Breast epithelium (tissue), 4 donors: Measurements from ENCODE around the gene PFN1. TPM values are rescaled to one million over a fixed set of nuclear protein-coding genes. Genes with fewer than 3 reads are reported as not detected.

Experiments
- DNase-seq, 2 donors: peaks; one replicate each; pipeline ENCODE4 v3.0.0-alpha.2; 2019; ENCODE audit warnings: low spot score in 2 of 2
- H3K27ac ChIP-seq, 2 donors: fragments of 200-600 bp; sonication (generic) in 1 of 2; one replicate each; pipeline ENCODE4 v1.5.1; 2016 to 2019; ENCODE audit warnings: mild to moderate bottlenecking in 1 of 2
- H3K27me3 ChIP-seq, 2 donors: fragments of 200-600 bp; sonication (generic) in 1 of 2; one replicate each; pipeline versions ENCODE4 v1.5.1 to v1.6.0; 2017 to 2019; ENCODE audit warnings: control low read depth in 1 of 2, mild to moderate bottlenecking in 1 of 2
- H3K36me3 ChIP-seq: fragments of 200-600 bp; one replicate; pipeline ENCODE4 v1.5.1; 2019
- H3K4me1 ChIP-seq, 2 donors: fragments of 200-600 bp; sonication (generic); one replicate each; pipeline ENCODE4 v1.5.1; 2016 to 2019; ENCODE audit warnings: control low read depth in 1 of 2
- H3K4me3 ChIP-seq, 3 donors: fragments of 200-600 bp; sonication (generic); 1 replicate in 2 of 3; 2 replicates in 1 of 3; pipeline ENCODE4 v1.5.1; 2016 to 2019; ENCODE audit warnings: mild to moderate bottlenecking in 3 of 3, moderate library complexity in 2 of 3
- H3K9me3 ChIP-seq, 2 donors: fragments of 200-600 bp; sonication (generic) in 1 of 2; one replicate each; pipeline ENCODE4 v1.5.1; 2016 to 2019; ENCODE audit warnings: control low read depth in 1 of 2
- POLR2A ChIP-seq: fragments of 450-650 bp; IDR thresholded peaks from one replicate; pipeline ENCODE4 v1.6.1; 2016; ENCODE audit warnings: antibody characterized with exemption, mild to moderate bottlenecking, moderate library complexity
- POLR2AphosphoS5 ChIP-seq, 3 donors: sonication (generic); formaldehyde crosslinking; IDR thresholded peaks; one replicate each; pipeline ENCODE4 v1.6.1; 2017; ENCODE audit warnings: antibody characterized with exemption in 3 of 3
- intact Hi-C: fragments of 100-400 bp; cut with DNase I; formaldehyde crosslinking; loops from one replicate; pipeline ENCODE4 v1.15.1; 2023; ENCODE audit warnings: low total_unique reads
- total RNA-seq, 3 donors: library from RNA; depleted of rRNA; stranded (reverse); fragments of >200 nt; gene quantifications; one replicate each; pipeline ENCODE4 v1.1.0, GENCODE V29; 2016
- TF ChIP-seq, protein P1 (sequence below), 3 donors: fragments of 450-650 bp; IDR thresholded peaks; one replicate each; pipeline ENCODE4 v1.5.1; 2016 to 2017; ENCODE audit warnings: antibody characterized with exemption in 3 of 3, mild to moderate bottlenecking in 3 of 3, moderate library complexity in 3 of 3

PFN1 gene
- total RNA-seq = 100 to 1,000 TPM; 290 to 487 (median 379) TPM

DNA sequence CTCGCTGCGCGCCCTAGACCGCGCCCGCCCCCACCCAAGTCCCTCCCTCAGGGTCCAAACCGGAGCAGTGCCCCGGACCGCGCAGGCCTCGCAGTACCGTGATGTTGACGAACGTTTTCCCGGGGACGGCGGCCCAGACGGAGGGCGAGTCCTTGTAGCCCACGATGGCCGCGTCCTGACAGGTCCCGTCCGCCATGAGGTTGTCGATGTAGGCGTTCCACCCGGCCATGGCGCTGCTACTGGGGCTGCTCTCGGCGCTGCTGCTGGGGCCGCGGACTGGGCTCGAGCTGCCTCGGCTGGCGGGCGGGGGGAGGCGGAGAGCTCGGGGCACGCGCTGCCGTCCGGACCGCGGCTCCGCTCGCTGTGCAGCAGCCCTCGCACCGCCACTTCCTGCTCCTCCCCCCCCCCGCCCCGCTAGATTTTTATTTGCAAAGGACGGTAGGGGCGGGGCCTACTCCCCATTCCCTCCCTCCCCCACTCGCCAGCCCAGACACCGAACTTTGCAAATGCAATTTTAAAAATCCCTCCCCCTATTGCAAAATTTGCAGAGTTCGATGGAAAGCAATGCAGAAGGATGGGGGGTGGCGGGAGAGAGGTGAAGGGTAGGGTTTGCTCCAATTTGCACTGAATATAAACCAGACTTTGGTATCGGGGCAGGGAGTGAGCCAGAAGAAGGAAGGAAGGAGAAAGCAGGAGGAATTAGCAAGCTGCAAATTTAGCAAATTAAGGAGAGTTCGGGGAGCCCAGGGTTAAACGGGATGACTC lies at the start of gene PFN1:
Gene PFN1 (minus strand): TSS at position 365 of the 765 bp plus-strand sequence. CDS start 136 bp downstream, at position 229.
- TF ChIP-seq, protein P1, sequence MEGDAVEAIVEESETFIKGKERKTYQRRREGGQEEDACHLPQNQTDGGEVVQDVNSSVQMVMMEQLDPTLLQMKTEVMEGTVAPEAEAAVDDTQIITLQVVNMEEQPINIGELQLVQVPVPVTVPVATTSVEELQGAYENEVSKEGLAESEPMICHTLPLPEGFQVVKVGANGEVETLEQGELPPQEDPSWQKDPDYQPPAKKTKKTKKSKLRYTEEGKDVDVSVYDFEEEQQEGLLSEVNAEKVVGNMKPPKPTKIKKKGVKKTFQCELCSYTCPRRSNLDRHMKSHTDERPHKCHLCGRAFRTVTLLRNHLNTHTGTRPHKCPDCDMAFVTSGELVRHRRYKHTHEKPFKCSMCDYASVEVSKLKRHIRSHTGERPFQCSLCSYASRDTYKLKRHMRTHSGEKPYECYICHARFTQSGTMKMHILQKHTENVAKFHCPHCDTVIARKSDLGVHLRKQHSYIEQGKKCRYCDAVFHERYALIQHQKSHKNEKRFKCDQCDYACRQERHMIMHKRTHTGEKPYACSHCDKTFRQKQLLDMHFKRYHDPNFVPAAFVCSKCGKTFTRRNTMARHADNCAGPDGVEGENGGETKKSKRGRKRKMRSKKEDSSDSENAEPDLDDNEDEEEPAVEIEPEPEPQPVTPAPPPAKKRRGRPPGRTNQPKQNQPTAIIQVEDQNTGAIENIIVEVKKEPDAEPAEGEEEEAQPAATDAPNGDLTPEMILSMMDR (IDR thresholded peaks at IDR 0.05) = no peak
- TF ChIP-seq POLR2A (no peak), POLR2AphosphoS5 (IDR thresholded peaks at IDR 0.05) (peak in 2 of 3 donors; percentile 66 to 85)
- intact Hi-C loops = loop anchor here (2.0 kb wide), 1 partner anchor 20 kb away; no protein-coding TSS in a partner anchor
- H3K36me3 ChIP-seq = no peaks in the 10 kb centered on the region
- peak within 1 kb of the TSS; percentile 97 to 99 for H3K27ac ChIP-seq
- H3K27me3 ChIP-seq = no peaks in the 10 kb centered on the region
- H3K4me1 ChIP-seq = peaks cover 8 to 29% of the 10 kb centered on the region in 2 donors
- peak within 1 kb of the TSS; percentile 98 to 100 (median 99) for H3K4me3 ChIP-seq
- peak; percentile 87 to 92 for DNase-seq
- no peaks in the 10 kb centered on the region for H3K9me3 ChIP-seq

DNA sequence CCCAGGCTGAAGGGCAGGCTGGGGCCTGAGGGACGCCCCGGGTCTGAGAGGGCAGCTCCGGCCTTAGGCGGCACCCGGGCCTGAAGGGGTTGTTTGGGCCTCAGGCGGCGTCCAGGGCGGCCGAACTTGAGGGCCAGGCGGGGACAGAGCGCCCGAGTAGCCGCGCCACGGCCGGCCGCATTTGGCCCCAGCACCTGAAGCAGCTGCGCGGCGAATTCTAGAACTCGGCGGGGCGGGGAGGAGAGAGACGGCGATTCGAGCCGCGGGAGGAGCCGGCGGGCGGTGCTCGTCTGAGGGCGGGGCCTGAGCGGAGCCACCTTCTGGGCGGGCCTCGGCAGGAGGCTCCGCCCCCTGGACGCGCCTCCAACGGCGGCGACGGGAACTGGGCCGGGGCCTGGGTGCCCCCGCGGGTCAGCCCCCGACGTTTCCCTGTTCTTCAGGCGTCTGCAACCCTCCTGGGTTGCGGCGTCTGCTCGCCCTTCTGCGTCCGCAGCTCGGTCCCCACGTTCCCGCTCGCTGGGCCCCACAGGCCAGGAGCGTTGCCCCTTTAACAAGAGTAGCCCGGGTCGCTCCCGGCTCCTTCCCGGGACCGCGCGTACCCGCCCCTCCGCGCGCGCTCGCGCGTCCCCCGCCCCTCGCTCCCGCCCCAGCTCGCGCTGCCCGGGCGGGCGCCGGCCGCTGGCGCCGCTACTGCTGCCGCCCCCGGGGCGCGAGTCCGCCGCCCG lies 49.1 kb upstream of the PFN1 start, which contains the start of the genes INCA1 and KIF1C:
Gene INCA1 (minus strand): TSS at position 221 of the 725 bp plus-strand sequence. CDS start 3,085 bp downstream, outside the sequence.
Gene KIF1C (plus strand): TSS at position 649 of the 725 bp plus-strand sequence. CDS start 2,297 bp downstream, outside the sequence.
- H3K9me3 ChIP-seq = no peaks in the 10 kb centered on the region
- peak; percentile 85 to 93 for DNase-seq
- intact Hi-C loops = no loop called here

DNA sequence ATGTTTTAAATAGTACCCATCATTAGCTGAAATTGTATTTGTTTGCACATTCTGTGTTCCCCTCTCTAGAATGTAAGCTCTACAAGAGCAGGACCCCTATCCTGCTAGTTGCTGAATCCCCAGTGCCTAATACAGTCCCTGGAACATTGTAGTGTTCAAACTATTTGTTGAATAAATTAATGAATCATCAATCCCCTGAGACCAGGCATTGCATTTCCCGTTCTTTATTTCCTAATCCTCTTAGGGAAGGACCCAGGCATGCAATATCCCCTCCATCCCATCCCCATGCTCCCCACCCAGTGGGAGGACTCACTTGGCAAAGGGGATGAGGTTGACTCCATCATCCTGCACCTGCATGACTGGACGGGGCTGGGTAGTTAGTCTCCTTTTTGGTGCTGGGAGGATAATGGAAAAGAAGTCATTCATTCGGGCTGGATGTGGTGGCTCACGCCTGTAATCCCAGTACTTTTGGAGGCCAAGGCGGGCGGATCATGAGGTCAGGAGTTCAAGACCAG lies 45.8 kb upstream of the PFN1 start:
- H3K4me3 ChIP-seq = no peak overlapping the region
- peaks cover 0 to 2% of the 10 kb centered on the region in 2 donors for H3K4me1 ChIP-seq
- intact Hi-C loops = no loop called here
- TF ChIP-seq POLR2AphosphoS5 (IDR thresholded peaks at IDR 0.05) (no peak), POLR2A (no peak)
- TF ChIP-seq, protein P1 (IDR thresholded peaks at IDR 0.05) = no peak
- DNase-seq = no peak
- H3K27me3 ChIP-seq = no peaks in the 10 kb centered on the region
- no peak overlapping the region for H3K27ac ChIP-seq
- no peaks in the 10 kb centered on the region for H3K36me3 ChIP-seq
- no peaks in the 10 kb centered on the region for H3K9me3 ChIP-seq

More for the DNA sequence above, 49.1 kb upstream of the PFN1 start, which contains the start of the genes INCA1 and KIF1C:
- Histone ChIP-seq H3K36me3 (no peaks in the 10 kb centered on the region), H3K27ac (peak within 1 kb of the TSS; percentile 94), H3K27me3 (no peaks in the 10 kb centered on the region), H3K4me3 (peak within 1 kb of the TSS; percentile 78 to 93 (median 88)), H3K4me1 (peaks cover 9 to 12% of the 10 kb centered on the region in 2 donors)
- peak in 1 of 3 donors; percentile 61 for TF ChIP-seq POLR2AphosphoS5 (IDR thresholded peaks at IDR 0.05)
- TF ChIP-seq, protein P1 (IDR thresholded peaks at IDR 0.05) = peak in 2 of 3 donors; percentile 27 to 36
- peak; percentile 71 for TF ChIP-seq POLR2A

DNA sequence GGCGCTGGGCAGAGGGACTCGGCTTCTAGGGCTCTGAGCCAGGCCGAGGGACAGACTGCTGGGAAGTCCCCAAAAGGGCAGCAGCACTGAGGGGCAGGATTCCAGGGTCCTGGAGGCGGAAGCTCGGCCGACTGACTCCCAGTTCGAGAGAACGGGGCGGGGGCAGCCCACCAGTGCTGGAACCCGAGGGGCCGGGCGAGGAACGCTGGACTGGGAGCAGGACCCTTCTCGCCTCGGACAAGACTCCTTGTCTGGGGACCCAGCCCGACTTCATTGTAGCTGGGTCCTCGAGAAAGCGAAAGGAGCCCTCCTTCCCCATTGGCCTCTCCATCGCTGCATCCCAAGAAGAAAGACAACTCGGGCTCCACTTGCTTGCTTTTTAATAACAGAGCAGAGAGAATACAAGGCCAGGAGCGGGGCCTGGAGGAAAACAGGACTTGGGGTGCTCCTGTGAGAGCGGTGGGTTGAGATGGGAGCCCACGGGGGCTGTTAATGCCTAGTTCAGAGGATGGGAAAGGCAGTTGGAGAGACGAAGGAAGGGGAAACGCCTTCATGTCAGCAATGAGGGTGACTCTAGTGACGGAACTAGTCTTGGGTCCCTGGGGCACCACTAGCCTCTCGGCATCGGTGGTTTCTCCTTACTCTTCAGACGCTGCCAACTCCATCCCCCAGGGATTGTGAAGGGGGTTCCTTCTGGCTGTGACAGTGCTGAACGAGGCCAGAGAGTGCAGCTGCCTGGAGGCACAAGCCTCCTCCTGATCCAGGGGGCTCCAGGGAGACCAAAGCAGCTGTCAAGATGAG lies 39.6 kb upstream of the PFN1 start:
- peak overlapping the region; percentile 73 to 99 (median 77) for H3K4me3 ChIP-seq
- no peak for DNase-seq
- peak in 1 of 3 donors; percentile 2 for TF ChIP-seq POLR2AphosphoS5 (IDR thresholded peaks at IDR 0.05)
- TF ChIP-seq, protein P1 (IDR thresholded peaks at IDR 0.05) = no peak
- no peak for TF ChIP-seq POLR2A
- peak overlapping the region; percentile 94 to 95 for H3K27ac ChIP-seq
- no peaks in the 10 kb centered on the region for H3K36me3 ChIP-seq
- intact Hi-C loops = loop anchor here (10.0 kb wide), 1 partner anchor 83 kb away; the partner anchor contains the start of gene CHRNE
- peaks cover 4% of the 10 kb centered on the region in 2 donors for H3K4me1 ChIP-seq
- H3K9me3 ChIP-seq = no peaks in the 10 kb centered on the region
- H3K27me3 ChIP-seq = no peaks in the 10 kb centered on the region
